Ramos (cell line): ENCODE measurements around the gene CDC16.
"Not testable (repeated sequence)": the region's sequence is repeated elsewhere in the genome, so short reads cannot be mapped to it uniquely, and the experiment has no call there.

Experiments used
- in situ Hi-C: fragments of 300-500 bp; cut with MboI; formaldehyde crosslinking; loops from one replicate; pipeline ENCODE4 v1.14.3; 2022; ENCODE audit warnings: low sequenced_read_pairs; ENCODE audit not compliant: unreplicated experiment

The CDC16 gene, protein sequence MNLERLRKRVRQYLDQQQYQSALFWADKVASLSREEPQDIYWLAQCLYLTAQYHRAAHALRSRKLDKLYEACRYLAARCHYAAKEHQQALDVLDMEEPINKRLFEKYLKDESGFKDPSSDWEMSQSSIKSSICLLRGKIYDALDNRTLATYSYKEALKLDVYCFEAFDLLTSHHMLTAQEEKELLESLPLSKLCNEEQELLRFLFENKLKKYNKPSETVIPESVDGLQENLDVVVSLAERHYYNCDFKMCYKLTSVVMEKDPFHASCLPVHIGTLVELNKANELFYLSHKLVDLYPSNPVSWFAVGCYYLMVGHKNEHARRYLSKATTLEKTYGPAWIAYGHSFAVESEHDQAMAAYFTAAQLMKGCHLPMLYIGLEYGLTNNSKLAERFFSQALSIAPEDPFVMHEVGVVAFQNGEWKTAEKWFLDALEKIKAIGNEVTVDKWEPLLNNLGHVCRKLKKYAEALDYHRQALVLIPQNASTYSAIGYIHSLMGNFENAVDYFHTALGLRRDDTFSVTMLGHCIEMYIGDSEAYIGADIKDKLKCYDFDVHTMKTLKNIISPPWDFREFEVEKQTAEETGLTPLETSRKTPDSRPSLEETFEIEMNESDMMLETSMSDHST

GRCh38 chr13:114234645-114235421 lies at the start of gene CDC16:
Gene CDC16 (plus strand): TSS chr13:114234897. CDS start chr13:114235085, 188 bp downstream.
- in situ Hi-C loops, result no loop called here

DNA sequence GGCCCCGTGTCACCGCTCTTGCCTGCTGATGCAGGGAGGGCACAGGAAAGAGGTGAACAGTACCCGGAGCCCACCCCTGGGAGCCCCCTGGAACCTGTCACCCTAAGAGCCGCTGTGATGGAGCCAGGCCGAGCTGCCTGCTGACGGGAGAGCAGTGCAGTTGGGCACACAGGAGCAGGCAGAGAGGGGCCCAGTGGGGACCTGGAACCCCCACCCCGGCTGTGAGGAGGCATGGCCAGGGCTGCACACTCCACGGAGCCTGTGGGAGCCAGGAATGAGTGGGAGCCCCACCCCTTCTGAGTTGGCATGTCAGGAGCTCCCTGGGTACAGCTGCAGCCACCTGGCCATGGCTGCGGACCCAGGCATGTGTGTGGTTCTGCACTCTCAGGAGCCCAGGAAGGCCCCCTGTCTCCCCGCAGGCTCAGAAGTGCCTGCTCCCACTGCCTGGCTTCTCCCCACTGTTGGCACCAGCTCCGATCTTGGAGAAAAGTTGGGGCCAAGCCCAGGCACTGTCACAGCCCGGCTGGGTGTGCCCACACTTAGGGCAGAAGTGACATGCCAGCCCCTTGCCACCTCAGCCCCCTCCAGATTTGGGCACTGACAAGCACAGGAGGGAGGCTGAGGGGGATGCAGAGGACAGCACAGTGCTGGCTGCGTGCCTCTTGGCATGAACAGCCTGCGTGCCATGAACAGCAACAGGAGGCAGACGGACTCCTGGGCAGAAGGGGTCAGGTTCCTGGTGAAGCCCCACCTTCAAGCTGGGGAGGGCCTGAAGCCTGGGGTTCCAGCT lies 49.3 kb upstream of the CDC16 start:
- in situ Hi-C loops, result no loop called here

GRCh38 chr13:114194853-114195252 lies 39.8 kb upstream of the CDC16 start:
- in situ Hi-C loops, result no loop called here

DNA sequence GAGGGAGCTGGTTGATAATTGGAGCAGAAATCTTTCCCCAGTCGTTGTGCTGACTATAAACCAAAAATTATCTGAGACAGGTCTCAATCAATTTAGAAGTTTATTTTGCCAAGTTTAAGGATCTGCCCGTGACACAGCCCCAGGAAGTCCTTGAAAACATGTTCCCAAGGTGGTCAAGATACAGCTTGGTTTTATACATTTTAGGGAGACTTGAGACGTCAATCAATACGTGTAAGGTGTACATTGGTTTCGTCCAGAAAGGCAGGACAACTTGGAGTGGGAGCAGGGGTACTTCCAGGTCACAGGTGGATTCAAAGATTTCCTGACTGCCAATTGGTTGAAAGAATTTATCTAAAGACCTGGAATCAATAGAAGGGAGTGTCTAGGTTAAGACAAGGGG lies 38.1 kb upstream of the CDC16 start:
- in situ Hi-C loops, result no loop called here

DNA sequence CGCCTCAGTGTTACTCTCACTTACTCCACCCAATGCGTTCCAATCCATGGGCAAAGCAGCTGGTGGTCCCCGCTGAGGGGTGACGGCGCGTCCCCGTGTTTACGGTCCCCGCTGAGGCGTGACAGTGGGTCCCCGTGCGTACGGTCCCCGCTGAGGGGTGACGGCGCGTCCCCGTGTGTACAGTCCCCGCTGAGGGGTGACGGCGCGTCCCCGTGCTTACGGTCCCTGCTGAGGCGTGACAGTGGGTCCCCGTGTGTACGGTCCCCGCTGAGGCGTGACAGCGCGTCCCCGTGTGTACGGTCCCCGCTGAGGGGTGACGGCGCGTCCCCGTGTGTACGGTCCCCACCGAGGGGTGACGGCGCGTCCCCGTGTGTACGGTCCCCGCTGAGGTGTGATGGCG lies 36.1 kb upstream of the CDC16 start:
- in situ Hi-C loops, result no loop called here

DNA sequence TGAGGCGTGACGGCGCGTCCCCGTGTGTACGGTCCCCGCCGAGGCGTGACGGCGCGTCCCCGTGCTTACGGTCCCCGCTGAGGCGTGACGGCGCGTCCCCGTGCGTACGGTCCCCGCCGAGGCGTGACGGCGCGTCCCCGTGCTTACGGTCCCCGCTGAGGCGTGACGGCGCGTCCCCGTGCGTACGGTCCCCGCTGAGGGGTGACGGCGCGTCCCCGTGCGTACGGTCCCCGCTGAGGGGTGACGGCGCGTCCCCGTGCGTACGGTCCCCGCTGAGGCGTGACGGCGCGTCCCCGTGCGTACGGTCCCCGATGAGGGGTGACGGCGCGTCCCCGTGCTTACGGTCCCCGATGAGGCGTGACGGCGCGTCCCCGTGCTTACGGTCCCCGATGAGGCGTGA lies 35.2 kb upstream of the CDC16 start:
- in situ Hi-C loops, result not testable (repeated sequence)

- in situ Hi-C loops, result no loop called here
These were observed 34.7 kb upstream of the CDC16 start for GRCh38 chr13:114199954-114200353.

DNA sequence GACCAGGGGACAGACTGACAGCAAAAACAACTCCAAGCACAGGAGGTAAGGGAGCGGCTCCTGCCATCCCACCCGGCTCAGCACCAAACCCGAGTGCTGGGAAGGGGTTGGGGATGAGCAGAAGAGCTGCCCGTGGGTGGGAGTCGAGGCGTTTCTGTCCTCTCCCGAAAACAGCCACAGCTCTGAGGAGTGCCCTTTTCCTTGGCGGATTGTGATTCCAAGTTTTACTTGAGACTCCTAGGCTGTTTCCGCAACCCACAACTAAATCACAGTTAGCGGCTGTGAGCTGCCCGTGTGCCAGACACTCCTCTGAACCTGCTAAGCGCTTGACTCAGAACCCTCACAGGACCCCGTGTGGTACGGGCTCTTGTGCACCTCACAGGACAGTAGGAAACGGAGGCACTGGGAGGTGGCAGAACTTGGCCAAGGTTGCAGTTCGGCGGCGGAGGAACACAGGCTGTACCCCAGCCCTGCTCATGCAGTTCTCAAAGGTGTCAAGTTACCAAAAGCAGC lies 34.2 kb upstream of the CDC16 start:
- in situ Hi-C loops, result no loop called here

DNA sequence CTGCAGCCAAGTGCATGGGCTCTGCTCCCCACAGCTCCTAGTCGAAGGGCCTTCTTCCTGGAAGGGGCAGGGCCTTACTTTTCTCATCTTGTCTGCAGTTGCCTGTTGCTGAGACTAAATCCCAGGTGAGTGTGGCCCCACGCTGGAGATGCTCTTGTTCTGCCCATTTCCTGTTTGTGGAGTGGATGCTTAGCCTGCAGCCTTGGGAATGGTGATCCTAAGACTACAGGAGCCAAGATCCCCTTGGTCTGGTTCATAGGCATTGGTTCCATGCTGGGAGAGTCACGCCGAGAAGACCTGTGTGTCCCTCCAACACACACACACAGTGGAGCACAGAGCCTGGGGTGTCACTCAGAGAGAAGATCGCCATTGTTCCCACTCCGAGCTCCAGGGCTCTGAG lies 32.1 kb upstream of the CDC16 start:
- in situ Hi-C loops, result no loop called here

DNA sequence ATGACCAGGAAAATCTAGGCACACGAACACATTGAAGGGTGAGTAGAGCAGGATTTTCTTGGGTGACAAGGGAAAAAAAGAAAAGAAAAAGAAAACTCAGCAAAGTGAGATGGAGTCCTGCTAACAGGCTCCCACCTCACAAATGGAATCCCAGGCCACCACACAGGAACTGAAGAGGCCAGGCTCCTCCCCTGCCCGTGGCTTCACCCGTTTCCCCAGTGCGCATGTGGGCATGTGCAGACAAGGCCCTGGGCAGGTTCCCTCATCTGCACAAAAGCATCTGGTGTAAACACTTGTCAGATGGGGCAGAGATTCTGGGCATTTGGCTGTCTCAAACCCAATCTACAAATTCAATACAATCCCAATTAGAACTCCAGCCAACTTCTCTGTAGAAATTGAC lies 31.2 kb upstream of the CDC16 start:
- in situ Hi-C loops, result no loop called here

DNA sequence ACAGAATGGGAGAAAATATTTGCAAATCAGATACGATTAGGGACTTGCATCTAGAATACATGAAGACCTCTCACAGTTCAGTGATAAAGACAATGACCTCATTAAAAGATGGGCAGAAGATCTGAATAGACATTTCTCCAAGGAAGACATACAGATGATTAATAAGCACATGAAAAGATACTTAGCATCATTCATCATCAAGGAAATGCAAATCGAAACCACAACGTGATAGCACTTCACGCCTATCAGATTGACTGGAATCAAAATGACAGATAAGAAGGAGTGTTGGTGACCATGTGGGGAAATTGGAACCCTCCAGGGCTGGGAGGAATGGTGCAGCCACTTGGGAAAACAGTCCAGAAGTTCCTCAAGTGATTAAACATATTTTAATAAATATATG lies 29.8 kb upstream of the CDC16 start:
- in situ Hi-C loops, result no loop called here

DNA sequence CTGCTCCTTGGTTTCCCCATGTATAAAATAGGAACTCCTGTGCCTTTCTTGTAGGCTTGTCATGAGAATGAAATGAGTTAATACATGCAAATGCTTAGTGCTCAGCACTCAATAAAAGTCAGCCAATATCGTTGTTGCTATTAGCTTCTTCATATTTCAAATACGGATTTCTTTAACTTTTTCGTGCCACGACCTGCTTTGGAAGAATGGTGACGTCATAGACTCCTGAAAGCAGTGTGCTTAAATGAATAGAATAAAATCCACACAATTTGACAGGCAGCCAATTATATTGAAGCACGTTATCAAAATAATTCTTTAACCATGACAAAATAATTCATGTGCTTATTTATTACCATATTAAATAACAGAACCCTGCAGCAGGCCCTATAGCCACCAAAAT lies 26.6 kb upstream of the CDC16 start:
- in situ Hi-C loops, result no loop called here

DNA sequence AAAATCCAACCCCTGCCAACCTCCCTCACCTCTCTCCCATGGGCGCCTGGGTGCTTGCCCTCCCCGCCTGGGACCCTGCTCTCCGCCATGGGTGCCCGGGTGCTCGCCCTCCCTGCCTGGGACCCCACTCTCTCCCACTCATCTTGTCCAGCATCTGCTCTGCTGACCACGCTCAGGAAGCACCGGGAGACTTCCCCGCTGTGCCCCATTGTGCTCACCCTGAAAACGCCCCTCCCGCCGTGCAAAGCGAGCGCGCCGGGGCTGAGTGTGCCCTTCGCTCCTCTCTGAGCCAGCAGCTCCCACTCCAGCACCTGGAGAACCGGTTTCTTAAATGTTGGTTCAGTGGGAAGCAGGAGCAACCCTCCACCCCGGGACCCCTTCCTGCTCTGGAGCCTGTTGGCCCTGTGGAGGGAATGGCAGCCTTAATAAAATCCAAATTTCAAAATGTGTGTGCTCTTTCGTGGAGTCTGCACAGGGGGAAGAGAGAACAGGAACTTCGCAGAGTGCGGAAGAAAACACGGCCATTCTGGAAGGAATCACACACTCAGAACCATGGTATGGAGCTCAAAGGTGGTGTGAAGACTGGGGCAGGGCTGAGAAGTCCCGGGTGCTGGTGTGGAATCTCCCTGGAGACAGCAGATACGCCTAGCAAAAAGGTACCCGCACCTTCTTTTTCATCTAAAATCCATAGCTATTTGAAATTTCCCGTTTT lies 23.1 kb upstream of the CDC16 start:
- in situ Hi-C loops, result no loop called here

- in situ Hi-C loops, result no loop called here
These were observed 22.6 kb upstream of the CDC16 start for GRCh38 chr13:114212158-114212495.

DNA sequence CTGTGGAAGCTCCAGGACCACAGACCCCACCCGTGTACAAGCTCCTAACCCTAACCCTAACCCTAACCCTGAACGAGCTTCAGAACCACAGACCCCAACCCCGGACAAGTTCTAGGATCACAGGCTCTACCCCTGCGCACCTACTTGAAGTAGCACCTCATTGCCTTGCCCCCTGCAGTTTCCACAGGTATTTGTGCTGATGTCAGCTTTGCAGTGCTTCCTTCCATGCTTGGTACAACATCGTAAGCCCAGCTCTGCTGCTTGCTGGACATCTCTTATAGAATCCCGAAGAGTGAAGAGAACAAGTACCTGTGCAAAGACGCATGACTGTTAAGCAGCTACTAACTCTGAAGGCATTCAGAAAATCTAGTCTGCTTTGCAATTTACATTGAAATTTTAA lies 20.7 kb upstream of the CDC16 start:
- in situ Hi-C loops, result no loop called here

DNA sequence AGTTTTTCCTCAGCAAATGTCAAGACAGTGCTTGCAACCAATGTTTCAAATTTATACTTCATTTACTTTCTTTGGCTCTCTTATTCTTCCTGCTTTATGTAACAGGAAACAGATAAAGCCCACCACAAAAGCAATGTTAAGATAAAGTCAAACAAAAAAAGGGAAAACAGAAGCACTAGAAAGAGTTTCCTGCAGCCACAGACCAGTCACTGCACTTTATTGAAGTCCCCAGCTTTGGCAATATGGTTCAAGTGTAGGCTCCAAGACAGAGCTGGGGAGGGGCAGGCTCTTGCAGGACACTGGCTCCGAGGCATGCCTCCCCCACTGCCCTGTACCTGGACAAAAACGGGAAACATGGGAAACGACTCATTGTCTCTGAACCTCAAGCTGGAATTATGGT lies 15.3 kb upstream of the CDC16 start:
- in situ Hi-C loops, result no loop called here

DNA sequence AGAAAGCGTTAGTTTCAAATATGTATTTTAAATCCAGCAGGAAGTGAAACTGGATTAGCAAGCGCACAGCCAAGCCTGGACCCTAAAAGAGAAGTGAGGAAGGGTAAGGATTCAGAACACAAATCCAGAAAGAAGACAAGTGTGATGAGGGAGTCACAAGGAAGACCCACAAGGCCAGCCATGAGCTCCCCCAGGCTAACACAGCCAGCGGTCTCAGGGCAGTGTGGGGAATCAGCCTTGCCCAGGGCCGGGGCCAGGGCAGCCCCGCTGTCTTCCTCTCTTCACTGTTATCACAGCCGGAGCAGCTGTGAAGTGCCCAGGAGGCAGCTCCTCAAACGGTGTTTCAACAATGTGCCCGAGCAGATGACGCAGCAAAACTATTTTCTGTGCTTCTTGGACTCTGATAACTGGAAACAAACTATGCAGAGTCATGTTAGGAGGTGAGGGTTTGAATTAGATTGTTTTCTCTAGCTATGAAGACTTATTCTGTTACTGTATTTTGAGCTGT lies 12.2 kb upstream of the CDC16 start:
- in situ Hi-C loops, result no loop called here

DNA sequence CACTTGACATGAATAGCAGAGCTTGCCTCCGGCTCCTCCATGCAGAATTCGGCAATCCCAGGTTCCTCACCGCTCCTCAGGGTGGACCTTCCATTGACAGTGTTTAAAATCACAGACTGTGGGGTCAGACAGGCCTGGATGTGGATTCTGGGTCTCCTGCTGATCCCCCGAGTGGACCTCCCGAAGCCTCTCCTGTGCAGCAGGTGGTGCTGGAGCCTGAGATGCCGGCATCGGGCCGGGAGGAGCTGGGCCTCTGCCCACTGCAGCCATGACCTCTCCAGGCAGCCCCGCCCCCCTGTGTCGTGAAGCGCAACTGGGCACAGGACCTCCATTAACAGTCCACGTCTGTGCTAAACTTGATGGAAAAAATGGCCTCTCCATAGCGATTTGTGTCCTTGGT lies 10.5 kb upstream of the CDC16 start:
- in situ Hi-C loops, result no loop called here

DNA sequence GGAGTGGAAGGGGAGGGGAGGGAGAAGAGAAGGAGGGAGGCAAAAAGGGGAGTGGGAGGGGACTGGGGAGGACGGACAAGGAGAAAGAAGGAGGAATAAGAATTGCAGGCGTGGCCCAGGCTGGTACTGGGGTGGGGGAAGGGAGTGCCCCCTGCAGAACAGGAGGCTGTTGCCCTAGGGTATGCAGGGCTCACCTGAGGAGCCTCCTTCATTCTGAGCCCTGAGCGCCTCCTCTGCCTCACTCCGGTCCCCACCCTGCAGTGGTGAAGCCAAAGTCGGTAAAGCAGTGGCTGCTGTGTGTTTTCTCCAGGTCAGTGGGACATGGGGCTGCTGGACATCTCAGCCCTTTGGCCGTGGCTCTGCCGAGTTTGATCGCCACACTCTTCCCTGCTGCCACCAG lies 9.1 kb upstream of the CDC16 start:
- in situ Hi-C loops, result no loop called here

DNA sequence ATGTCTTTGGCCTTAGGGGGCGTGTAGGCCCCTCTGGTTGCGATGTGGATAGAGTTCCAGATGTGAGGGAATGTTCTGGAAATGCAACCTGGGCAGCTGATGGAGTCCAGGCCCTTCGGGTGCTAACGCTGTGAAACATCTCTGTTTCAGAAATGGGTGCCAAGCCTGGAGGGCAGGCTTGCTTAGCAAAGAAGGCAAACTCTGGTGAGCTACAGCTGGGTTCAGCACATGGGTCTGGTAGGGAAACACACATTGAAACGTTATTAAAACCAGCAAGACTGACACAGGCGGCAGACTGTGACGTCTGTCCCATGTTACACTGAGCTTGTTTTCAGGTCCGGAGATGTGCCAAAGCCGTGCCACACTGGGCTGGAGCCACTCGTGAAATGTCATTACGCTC lies 8.6 kb upstream of the CDC16 start:
- in situ Hi-C loops, result no loop called here
